Stimulated activated CD4-positive, alpha-beta T cell treated with anti-CD3 and anti-CD28 coated beads, Interleukin-15, amount 100 ng/mL, for 1 hour (primary cell): Measurements from ENCODE around the gene INTU.
"Not testable (repeated sequence)": the region's sequence is repeated elsewhere in the genome, so short reads cannot be mapped to it uniquely, and the experiment has no call there.

Experiments
- DNase-seq, 2 donors: peaks; one replicate each; pipeline ENCODE4 v3.0.0-alpha.2; 2020; ENCODE audit warnings: low read depth in 1 of 2, low spot score in 1 of 2

Gene INTU

DNA sequence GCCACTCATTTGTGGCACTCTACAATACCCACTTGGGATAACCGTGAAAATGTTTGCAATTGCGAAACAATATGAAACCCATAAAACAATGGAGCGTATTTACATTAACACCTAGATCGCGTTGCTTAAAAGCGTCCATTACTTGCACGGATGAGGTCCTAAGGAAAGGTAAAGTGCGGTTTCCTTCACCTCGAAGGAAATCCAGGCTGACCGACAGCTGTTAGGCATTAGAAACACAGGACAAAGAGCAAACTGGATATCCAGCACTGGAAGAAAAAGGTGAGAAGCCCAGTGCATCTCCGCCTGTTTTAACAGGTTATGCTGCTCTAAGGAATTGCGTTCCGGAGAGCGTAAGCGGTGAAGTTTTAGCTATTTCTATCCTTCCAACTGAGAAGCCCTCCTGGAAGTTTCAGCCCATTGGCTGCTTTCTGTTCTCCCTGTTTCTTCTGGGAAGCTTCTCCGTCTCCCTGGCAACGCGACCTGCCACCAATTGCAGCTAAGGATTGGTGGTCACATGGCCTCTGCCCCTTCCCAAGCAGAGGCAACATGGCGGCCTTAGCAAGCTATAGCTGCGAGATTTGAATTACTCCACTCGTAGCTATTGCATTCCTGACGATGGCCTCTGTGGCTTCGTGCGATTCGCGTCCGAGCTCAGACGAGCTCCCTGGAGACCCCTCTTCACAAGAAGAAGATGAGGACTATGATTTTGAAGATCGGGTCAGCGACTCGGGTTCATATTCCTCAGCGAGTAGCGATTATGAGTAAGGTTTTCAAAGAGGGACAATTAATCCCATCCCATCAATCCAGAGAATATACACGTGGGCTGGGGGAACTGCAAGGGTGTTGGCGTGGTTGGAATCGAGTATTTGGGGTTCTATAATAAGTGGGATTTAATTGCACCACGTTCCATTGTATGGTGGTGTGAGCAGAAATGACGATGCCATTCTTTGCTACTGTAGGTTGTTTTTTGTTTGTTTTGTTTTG lies at the start of gene INTU:
Gene INTU, plus strand, starts transcription at position 538 of the 984 bp plus-strand sequence. Its CDS starts 78 bp downstream, at position 616.
- DNase-seq, result no peak

DNA sequence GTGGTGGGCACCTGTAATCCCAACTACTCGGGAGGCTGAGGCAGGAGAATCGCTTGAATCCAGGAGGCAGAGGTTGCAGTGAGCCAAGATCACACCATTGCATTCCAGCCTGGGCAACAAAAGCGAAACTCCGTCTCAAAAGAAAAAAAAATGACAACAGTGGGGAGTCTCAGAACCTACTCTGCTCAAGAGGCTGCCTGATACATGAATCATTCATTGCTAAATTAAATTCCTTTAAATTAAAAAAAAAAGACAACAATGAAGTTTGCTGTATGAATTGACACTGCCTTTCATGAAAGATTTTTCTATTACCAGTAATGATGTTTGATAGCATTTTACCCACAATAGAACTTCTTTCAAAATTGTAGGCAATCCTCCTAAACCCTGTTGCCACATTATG lies 46.3 kb upstream of the INTU start:
- DNase-seq, result not testable (repeated sequence)

DNA sequence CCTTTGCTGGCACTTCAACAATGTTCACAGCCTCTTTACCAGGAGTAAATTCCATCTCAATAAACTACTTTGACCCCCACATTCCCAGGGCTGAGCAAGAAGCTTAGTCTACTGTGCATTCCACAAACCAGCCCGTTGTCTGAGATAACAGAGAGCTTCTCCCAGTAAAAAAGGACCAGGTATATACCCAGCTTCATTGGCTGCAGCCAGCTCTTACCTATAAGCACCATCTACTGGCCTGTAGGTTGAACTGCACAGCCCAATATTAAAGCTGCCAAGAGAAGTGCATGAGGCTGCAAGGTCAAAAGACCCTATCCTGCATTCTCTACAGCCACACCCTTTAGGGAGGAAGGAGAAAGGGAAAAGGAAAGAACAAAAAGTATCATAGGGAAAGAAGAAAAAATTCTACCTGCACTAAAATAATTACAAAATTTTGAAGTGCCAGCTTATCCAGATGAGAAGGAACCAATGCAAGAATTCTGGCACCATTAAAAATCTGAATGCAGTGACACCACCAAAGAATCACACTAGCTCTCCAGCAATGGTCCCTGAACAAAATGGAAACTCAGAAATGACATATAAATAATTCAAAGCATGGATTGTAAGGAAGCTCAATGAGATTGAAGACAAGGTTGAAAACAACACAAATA lies 45.7 kb upstream of the INTU start:
- no peak for DNase-seq

DNA sequence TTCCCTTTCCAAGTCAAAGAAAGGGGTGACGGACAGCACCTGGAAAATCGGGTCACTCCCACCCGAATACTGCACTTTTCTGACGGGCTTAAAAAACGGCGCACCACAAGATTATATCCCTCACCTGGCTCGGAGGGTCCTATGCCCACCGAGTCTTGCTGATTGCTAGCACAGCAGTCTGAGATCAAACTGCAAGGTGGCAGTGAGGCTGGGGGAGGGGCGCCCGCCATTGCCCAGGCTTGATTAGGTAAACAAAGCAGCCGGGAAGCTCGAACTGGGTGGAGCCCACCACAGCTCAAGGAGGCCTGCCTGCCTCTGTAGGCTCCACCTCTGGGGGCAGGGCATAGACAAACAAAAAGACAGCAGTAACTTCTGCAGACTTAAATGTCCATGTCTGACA lies 43.6 kb upstream of the INTU start:
- not testable (repeated sequence) for DNase-seq

DNA sequence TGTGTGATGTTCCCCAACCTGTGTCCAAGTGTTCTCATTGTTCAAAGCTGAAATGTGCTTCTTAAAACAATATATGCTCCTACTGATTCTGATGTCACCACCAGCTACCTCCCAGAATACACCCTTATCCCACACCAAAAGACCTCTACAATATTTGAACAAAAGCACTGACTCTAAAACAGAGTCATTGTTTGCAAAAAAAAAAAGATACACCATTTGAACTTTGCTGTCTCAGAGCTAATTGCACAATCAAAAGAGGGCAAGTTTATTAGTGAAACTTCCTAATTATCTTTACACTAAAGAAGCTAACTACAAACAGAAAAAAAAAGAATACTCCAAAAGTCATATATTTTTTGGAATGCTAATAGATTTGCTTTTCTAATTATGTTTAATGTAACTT lies 34.1 kb upstream of the INTU start:
- DNase-seq, result no peak

DNA sequence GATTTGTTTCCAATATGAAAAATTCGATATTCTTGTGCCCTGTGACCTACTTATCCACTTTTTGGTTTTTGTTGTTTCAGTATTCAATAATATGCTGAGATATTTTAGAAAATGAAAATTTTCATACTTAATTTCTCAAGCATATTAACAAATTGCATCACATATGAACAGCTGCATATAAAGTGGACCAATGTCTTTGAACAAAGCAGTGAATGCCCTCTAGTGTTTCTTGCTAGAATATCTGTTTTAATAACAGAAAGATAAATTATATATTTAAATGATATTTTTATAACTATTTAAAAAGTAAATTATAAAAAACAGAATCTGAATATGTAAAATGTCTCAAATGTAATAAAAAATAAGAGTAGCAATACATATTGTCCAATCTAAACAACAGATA lies 31.7 kb upstream of the INTU start:
- DNase-seq, result no peak

DNA sequence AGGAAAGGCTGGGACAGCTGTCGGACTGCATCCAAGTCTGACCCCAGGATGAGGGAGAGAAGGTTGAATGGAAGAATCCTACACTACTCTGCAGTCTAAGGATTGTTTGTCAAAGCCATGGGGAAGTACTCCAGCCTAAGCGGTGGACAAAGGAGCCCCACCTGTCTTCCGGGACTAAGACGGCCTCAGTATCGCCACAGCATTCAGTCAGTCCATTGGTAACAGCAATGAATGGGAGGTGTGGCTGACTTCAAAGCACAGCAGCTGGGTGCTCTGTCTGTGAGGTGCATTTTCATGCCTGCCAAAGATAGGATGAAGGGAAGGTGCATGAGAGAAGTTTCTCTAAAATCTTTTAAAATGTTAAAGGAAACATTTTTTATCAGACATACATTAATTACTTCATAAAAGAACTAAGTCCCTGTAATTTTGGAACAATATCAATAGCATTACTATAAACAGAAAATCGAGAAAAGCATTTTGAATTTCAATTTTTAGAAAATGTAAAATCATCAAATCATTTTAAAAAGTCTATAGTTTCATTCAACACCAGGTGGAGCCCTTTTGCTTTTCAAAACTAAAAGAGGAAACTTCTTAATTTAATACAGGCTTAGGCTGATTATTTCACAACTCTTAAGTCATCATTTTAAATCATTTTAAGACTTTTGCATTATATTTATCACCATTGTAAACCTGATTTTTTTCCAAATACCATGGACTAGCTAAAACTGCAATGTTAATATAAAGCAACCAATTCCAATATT lies 27.6 kb upstream of the INTU start:
- DNase-seq, result no peak

DNA sequence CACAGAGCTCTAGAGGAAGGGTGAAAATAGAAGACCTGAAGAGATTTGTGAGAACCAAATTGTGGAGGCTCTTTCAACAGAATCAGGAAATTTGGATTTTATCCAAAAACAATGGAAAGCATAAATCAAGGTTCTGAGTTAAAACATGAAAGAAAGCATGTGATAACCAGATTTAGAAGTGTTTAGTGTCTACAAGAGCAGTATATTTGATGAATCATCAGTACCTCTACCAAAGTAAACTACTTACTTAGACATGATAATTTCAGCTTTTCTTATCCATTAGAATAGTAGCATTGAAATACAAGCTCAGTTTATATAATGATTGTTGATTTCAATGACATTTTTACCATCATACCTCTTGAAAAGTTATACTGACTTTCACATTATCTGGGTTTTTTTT lies 25.9 kb upstream of the INTU start:
- DNase-seq, result no peak

DNA sequence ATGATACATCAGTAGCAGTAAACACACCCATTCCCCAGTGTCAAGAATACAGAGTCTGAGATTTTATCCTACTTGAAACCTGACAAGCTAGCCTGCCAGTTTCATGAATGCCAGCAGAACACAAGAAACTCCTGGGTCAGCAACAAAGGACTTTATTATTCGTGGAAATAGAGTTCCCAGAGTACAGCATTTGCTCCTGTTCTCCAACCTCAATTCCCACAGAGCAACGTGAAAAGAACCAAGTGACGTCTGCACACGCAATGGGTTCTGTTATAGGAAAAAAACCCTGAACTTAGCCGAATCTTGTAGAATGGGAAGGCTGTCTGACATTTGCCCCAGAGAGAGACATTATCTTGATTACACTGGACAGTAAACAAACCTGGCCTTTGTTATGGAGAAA lies 23.3 kb upstream of the INTU start:
- DNase-seq, result no peak

DNA sequence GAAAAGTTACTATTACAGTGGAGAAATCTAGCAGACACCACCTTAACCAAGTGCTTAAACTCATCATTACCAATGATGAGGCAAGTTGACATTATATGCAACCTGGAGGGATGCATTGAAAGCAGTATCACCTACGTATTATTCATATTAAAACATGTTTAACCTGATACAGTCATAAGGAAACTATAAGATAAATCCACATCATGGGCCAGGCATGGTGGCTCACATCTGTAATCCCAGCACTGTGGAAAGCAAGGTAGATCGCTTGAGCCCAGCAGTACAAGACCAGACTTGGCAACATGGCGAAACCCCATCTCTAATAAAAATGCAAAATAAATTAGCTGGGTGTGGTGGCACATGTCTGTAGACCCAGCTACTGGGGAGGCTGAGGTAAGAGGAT lies 22.3 kb upstream of the INTU start:
- DNase-seq, result no peak

DNA sequence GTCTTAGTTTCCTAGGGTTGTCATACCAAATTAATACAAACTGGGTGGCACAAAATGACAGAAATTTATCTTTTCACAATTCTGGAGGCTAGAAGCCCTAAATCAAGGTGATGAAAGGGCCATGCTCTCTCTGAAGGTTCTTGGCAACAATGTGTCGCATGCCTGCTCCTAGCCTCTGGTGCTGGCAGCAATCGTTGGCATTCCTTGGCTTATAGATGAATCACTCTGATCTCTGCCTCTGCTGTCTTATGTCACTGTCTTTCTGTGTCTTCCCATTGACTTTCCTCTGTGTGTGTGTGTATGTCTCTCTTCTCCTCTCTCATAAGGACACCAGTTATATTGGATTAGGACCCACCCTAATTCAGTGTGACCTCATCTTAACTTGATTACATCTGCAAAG lies 15.9 kb upstream of the INTU start:
- DNase-seq, result no peak

DNA sequence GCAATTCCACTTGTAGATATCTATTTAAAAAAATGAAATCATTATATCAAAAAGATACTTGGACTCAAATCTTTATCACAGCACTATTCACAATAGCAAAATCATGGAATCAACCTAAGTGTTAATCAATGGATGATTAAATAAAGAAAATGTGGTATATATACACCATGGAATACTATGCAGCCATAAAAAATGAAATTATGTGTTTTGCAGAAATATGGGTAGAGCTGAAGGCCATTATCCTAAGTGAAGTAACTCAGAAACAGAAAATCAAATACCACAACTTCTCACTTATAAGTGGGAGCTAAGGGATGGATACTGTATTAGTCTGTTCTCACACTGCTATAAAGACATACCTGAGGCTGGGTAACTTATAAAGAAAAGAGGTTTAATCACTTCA lies 14.3 kb upstream of the INTU start:
- DNase-seq, result no peak

DNA sequence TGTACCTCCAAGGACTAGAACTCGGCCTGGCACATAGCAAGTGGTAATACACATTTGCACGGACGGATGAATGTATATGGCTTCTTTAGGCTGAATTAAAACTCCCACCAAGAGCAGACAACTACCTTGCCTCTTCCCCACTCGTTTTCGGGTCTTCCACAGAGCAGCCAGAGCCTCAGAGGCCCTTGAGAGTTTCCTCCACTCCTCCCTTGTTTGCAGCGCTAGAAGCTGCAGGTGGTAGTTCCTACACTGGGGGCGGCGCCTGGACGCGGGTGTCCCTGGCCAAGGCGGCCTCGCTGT lies 10.2 kb upstream of the INTU start:
- DNase-seq, result no peak

DNA sequence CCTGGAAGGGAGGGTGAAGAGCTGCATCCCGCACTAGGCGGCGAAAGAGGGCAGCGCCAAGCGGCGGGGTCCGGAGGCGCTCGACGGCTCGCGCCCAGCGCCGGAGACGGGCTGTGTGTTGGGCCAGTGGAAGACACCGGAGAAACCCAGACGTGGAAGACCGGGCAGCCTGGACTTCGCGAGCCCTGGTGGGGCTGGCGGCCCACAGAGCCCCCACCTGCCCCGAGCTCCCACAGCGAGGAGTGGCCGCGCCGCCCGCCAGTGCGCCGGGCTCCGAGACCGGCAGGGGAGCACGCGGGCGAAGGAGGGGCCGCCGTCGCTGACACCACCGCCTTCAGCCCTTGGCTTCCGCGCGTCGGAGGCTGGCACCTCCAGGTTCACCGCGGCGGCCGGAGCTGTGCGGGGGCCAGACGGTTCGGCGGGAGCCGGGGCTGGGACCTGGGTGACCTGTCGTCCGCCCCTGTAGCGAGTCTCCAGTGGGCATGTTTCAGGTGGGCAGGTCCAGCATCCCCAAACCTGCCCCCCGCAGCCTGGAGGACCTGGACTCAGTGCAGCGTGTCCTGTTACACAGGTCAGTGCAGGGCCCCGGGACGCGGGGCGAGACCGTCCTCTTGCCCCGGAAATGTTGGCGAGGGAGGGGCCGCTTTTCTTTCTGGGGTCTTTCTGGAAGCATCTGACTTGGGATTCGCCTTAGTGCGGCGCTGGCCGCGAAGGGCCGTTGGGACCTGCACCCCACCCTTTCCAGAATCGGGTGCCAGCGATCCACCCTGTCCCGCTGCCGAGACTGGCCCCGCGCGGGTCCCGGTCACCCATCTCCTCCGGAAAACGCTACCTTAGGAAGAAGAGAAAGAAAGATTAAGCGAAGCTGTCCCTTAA lies 9.6 kb upstream of the INTU start:
- DNase-seq, result no peak

DNA sequence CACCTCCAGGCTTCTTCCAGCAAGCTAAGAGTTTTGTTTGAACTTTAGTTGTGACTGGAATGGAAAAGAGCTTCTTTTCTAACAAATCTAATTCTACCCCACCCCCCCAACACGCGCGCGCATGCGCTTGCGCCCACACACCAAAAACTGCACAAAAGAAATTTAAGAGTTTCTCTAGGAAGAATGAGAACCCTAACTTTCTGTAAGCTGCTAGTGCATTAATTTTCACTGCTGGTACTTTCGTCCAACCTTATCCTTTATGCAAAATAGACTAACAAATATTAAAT lies 9.0 kb upstream of the INTU start:
- no peak for DNase-seq

DNA sequence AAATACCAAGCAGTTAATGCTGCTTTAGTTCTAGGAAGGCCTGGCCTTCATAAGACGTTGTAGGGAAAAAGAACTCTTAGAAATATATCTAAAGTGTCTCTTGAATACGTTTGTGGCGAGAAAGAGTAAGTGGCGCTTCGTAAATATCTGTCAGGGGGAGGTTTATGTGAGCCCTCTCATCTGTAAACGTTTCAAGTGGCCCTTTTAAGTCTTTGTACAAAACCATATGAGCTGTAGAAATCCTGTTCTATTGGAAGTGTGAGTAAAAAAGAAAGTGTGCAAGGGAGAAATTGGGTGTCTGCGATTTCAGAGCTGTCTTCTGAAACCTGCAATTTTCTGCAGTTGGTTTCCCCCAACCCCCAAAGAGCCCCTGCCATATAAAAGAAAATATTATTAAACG lies 8.6 kb upstream of the INTU start:
- no peak for DNase-seq

DNA sequence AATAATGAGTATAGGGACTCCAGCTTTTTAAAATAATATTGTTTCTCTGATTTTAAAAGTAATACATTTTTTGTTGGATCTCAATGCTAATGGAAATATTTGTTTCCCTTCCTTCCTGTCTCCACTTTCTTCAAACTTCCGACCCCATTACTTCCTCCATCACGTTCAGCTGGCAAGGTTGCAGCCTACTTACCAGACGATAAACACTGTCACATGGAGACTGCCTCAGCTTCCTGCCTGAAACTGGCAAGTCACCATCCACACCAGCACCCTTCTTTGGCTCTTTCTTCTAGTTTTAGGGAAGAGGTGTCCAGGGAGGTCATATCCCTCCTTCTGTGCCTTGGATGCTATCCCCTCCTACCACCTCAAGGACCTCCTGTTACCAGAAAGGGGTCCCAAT lies 3.4 kb upstream of the INTU start:
- DNase-seq, result no peak

DNA sequence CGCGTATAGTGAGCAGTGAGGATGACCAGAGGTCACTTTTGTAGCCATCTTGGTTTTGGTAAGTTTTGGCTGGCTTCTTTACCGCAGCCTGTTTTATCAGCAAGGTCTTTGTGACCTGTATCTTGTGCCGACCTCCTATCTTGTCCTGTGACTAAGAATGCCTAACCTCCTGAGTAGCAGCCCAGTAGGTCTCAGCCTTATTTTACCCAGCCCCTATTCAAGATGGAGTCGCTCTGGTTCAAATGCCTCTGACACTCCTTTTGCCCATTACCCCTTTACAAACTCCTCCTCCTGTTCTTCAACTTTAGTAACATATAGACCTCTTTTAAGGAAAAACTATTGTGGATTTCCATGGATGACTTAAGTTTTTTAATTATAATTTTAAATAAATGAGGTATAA lies 2.6 kb upstream of the INTU start:
- DNase-seq, result no peak

DNA sequence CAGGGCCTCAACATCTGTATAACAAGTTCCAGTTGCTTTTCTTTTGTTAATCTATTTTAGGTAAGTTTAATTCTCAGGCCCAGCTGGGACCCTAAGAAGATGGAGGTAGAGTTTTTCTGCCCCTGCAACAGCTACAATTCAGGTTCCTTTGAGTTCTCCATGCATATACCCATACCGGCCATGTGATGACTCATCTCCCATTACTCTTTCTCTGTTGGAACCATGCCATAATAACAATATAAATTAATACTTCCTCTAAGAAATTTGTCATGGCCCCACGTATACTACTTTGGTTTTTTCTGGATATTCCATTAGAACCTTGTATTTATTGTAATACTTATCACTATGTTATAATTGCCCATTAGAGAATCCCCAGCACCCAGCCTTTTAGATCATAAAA lies 1.3 kb upstream of the INTU start:
- no peak for DNase-seq

DNA sequence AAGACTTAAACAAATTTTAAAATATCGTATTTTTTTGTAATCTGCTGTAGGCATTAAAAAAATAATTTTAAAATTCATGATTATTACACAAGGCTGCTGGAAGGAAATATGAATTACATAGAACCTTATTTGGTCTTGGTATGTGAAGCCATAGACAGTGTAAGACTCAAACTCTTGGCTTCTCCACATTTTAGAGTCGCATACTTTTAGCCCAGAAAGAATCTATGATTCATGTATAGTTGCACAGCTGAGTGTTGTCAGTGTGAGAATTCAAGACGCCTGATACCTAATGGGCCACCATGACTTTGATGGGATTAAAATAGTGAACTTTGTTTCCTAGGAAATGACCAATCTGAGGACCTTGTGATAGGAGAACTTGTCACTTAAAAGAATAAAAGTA lies 1.4 kb downstream of the INTU start:
- no peak for DNase-seq

DNA sequence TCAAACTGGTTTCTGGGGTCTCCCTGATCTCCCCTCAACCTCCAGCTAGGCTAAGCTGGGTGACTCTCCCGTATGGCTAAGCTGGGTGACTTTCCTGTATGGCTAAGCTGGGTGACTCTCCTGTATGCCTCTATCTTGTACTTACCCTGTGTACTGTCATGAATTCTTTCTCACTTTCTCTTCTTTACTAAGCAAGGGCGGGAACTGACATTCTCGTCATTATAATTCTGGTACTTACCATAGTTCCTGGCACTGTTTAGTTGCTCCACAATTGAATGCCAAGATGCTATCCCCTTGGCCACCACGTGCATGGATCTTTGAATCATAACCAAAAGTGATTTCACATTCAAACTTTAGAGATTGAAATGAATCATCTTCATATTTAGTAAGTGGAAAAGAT lies 8.8 kb downstream of the INTU start:
- no peak for DNase-seq
